Stimulated activated CD4-positive, alpha-beta T cell treated with anti-CD3 and anti-CD28 coated beads, Interleukin-12 subunit alpha, Interleukin-12 subunit beta, amount 100 ng/mL, for 24 hours (primary cell): ENCODE measurements around the gene ZDHHC1.
"Not testable (repeated sequence)": the region's sequence is repeated elsewhere in the genome, so short reads cannot be mapped to it uniquely, and the experiment has no call there.

ENCODE experiments used
- DNase-seq, 2 experiments: peaks; one replicate each; pipeline ENCODE4 v3.0.0-alpha.2; 2020; ENCODE audit warnings: low read depth in 2 of 2

The ZDHHC1 gene

GRCh38 chr16:67361038-67361437 lies 55.2 kb downstream of the ZDHHC1 start:
- DNase-seq = no peak

GRCh38 chr16:67359540-67360269 lies 56.6 kb downstream of the ZDHHC1 start:
- not testable (repeated sequence) for DNase-seq

- no peak for DNase-seq
Observed at GRCh38 chr16:67357561-67357960, 58.7 kb downstream of the ZDHHC1 start.

GRCh38 chr16:67356396-67356795 lies 59.9 kb downstream of the ZDHHC1 start:
- DNase-seq = no peak

GRCh38 chr16:67352463-67352862 lies 63.8 kb downstream of the ZDHHC1 start:
- not testable (repeated sequence) for DNase-seq

GRCh38 chr16:67350324-67350723 lies 66.0 kb downstream of the ZDHHC1 start:
- DNase-seq = no peak

- DNase-seq = no peak
Observed at GRCh38 chr16:67349172-67349571, 67.1 kb downstream of the ZDHHC1 start.

GRCh38 chr16:67346341-67346740 lies 69.9 kb downstream of the ZDHHC1 start:
- DNase-seq = no peak

GRCh38 chr16:67345401-67345800 lies 70.9 kb downstream of the ZDHHC1 start:
- no peak for DNase-seq
